NCI-H345 (cell line): ENCODE data around the gene SH3BGRL3.
"Not testable (repeated sequence)": the region's sequence is repeated elsewhere in the genome, so short reads cannot be mapped to it uniquely, and the experiment has no call there.

Source experiments
- DNase-seq: peaks from one replicate; lab custom pipeline; 2025; lab: John Stamatoyannopoulos, UW

SH3BGRL3 gene

DNA sequence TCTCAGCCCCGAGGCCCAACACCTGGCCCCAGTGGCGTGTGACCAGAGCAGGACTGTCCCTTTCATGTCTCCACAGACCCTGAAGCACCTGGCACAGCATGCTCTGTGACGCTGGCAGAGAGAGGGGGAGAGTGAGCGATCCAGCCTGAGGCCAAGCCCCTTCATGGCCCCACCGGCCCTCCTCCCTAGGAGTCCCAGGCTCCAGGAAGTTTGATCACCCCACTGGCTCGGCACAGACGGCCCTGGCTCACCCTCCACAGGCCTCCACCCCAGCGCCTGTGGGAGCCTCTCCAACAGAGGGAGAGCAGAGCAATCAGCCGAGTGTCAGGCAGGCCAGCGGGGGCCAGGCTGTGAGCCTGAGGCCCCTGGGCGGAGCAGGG lies 11.0 kb downstream of the SH3BGRL3 start:
- DNase-seq: no peak

DNA sequence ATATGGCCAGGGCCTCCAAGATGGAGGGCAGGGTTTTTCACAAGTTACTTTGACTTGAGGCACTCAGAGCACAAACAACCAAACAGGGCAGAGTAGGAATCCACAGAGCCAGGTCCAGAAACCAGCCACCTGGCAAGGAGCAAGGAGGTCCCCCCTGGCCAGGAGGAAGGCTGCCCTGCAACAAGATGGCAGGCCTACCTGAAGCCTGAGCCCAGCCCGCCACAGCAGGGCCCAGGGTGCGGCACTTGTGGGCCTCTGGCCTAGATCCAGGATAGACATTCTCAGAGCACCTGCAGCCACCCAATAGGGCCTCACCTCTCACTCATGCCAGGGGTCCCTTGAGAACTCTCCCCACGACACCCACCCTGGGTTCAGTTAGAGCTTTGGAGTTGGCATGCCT lies 11.5 kb downstream of the SH3BGRL3 start:
- DNase-seq: no peak

DNA sequence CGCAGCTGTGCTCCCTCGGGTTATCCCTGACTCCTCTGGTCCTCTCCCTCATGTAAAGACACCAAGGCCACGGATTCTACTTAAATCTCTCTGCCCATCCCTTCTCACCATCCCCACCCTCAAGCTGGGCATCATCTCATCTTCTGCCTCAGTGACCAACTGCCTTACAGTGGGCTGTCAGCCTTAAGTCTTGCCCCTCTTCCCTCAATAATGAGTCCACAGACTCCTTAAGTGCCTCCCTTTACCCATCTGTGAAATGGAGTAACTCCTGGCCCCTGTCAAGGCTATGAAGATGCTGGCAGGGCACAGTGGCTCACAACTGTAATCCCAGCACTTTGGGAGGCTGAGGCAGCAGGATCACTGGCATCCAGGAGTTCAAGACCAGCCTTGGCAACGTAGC lies 12.1 kb downstream of the SH3BGRL3 start:
- DNase-seq: no peak

DNA sequence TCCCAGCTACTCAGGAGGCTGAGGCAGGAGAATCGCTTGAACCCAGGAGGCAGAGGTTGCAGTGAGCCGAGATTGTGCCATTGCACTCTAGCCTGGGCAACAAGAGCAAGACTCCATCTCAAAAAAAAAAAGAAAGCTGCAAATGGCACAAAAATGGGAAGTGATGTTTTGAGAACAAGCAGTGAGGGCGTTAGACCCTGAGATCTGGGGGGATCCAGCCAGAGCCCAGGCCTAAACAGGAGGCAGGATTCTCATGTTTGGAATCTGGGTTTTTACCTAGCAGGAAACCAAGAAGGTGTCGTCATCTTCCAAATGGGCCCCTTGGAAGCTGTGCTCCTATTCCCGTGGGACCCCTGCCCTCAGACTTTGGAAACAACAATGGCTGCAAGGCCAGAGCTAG lies 12.8 kb downstream of the SH3BGRL3 start:
- DNase-seq: not testable (repeated sequence)

DNA sequence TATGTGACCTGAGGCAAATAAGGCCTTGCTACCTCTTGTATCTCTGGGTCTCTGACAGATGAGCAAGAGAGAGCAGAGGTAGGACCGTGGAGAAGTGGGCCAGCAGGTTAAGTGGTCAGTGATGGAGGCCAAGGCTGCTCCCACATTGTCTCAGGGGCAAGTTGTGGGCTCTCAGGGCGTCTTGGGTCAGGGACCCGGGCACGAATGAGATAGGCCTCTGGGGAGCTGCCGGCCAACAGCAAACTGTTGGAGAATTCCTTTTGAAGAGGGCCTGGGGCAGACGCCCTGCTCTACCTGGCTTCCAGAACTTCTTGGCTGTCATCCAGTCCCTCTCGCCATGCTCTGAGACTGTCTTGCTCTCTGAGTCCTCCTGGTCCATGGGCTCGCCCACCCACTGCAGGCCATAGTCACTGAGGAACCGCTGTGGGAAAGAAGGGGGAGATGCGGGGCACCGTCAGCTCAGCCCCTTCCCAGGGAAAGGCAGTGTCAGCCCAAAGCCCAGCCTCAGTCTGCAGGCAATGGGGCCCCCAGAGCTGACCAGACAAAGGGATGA lies 14.1 kb downstream of the SH3BGRL3 start:
- no peak for DNase-seq

DNA sequence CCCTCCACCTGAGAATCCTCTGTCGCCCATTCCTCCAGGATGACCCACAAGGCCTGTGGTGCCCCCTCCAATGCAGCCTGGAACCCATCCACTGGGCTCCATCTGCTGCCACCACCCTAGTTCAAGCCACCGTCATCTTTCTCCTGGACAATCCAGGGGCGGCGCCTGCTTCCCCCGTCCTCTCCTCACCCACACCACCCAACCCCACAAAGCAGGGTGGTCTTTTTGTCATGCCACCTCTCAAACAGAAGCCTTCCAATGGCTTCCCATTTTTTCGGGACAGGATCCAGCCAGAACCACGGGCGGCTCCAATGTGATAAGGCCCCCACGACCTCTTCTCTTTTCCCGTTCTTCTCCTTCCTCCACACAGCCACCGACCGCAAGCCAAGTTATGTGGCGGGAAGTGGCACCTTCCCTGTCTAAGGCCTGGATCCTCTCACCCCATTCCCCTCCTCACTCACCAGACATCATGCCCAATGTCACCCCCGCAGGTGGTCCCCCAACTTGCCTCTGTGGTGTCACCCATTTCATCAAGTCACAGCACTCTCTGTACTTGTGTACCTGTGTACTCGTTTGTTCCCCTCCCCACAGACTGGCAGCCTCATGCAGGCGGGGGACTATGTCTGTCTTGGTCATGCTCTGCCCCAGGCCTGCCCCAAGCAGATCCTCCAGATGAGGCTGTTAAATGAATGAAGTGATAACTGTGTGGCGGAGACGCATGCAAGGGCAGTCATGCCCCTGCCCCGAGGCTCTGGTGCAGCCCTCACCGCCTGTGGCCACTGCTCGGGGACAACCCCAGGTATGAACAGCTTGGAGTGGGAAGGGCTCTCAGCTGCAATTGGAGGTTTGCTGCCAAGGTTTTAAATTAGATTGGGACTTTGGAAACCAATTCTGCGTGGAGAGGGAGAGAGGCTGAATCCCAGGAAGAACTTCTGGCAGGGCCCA lies 15.6 kb downstream of the SH3BGRL3 start:
- DNase-seq: no peak

DNA sequence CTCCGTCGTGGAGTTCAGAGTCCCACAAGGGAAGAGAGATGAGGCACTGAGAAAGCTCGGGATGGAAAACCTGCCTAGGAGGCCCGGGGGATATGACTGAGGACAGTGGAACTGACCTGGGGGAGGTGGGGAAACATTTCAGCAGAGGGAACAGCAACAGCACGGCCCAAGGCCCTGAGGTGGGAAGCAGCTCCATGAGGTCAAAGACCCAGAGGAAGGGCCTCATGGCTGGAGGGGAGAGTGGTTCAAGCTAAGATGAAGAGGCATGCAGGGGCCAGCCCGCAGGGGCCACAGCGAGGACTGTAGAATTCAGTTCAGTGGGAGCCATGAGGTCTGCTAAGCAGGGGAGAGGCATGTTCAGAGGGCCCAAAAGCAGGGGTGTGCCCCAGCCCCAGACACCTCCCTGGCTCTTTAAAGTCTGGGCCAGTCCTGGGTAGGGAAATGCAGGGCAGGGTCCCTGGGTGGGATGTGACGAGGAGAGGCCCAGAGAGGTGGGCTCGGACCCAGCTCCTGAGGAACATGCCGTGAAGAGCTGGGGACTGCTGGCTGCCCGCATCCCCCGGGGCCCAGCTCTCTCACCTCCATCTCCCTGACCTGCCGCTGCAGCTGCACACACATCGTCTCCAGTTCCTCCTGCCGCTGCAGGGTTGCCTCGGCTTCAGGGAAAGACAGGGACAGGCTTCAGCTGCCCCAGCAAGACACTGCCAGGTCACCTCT lies 16.6 kb downstream of the SH3BGRL3 start:
- DNase-seq: no peak

DNA sequence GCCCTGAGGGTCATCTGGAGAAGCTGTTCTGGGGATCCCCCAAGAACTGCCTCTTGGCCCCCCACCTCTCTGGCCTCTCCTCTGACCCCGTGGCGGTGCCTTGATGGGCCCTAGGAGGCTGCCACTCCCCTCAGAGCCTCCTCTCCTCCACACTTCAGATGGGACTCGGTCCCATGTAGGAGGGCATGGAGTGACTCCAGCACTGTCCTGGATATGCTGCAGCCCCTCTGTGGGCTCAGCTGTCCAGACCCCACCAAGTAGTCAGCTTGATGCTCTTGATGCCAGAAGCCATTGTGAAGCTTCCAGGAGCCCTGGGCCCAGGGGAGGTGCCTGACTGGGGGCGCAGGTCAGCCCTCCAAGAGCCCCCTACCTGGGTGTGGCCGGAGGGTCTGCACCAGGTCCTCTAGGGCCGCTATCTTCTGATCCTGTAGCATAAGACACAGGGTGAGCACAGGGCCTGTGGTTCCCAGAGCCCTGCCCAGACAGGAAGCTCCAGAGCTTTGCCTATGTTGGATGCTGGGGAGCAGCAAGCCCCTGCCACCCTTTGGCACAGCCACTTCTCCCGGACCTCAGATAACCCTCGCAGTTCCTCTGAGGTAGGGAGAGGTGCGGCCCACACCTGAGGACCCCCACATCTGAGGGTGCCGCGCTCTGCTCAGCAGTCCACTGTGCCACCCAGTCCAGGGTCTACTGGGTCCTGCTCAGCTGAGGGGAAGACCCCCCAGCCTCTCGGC lies 17.3 kb downstream of the SH3BGRL3 start:
- DNase-seq: no peak

DNA sequence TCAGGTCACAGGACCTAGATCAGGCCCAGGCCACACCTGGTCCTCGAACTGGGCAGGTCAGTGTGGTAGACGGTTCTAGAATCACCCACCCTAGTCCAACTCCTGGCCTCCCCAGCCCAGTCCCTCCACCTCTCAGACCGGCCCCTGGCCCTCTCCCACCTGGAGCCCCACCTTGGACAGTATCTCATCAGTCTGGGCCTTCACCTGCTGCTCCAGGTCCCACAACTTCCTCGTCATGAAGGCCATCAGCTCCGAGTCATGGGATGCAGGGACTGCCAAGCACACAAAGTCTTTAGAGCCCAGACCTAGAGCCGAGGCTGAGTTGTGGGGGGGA lies 17.9 kb downstream of the SH3BGRL3 start:
- DNase-seq: no peak

DNA sequence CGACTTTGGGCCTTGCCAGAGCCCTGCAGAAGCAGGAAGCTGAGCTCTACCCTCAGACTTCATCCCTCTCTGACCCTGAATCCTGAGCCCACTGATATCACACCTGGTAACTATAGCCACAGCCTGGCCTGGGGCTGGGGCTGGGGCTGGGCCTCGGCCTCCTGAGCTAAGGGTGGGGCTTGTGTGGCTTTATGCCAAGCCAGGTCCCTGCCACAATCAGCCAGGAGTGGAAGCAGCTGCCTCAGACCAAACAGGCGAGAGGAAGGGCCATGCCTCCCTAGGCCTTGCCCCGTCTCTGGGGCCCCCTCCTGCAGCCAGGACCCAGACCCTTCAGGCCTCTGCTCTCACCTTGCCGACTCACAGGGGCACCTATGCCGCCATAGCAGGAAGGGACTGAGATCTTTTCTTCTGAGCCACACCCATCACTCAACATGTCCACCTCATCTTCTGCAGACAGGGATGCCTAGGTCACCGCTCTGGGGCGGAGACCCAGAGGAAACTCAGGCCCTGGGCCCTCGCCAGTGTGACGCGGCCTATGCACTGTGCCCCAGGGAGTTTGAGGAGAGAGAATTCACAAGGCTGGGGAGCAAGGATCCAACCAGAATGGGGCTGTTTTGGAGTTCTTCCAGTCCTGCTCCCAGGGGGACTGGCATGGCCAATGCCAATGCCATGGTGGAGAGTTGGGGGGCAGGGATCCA lies 20.8 kb downstream of the SH3BGRL3 start:
- no peak for DNase-seq

DNA sequence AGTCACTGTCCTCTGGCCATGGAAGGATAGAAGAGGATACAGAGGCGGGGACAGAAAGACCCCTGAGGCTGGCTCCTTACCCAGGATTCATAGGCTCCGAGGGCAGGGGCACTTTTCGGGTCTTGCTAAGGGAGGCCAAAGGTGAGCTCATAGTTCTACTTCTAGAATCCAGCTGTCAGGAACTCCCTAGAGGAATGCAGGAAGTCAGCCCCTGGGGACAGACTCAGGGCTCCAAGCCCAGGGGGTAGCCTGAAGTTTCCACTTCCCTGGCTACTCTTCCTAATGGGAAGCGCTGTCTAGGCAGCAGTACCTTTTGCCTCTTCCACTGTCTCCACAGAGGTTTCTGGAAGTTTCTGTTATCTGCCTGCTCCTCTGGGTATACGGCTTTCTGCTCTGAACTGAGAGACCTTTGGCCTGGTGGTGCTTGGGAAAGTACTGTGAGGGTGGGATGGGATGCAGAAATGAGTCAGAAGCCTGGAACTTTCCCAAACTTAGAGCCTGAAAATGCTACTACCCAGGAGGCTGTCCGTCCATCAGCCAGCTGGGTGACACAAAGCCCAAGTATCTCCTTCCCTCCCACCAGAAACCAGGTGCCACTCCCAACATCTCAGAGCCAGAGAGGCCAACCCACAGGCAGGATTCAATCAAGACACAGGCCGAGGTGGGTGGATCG lies 23.0 kb downstream of the SH3BGRL3 start:
- no peak for DNase-seq

DNA sequence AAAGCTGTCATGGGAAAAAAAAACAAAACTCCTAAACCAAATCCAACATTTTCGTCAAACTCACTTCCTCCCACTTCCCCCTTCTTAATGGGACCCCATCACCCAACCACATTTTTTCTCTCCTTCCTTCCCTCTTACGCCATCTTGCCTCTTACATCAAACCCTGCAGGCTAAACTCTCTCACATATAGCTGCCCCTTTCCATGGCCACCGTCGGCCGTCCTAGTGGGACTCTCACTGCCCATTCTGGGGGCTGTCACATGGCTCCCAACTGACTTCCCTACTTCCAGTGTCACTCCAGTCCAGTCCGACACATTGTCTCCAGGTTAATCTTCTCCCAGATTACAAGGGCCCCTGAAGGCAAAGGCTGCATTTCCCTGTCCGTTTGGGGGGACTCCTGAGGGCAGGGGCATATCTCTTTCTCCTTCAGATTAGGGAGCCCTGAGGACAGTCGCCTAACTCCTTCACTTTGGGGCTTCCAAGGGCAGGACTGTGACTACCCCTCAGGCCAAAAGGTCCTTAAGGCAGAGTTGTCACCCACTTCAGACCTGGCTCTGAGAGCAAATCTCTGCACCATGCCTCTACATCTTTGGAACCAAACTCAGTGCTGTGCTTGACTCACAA lies 25.9 kb downstream of the SH3BGRL3 start:
- DNase-seq: no peak

DNA sequence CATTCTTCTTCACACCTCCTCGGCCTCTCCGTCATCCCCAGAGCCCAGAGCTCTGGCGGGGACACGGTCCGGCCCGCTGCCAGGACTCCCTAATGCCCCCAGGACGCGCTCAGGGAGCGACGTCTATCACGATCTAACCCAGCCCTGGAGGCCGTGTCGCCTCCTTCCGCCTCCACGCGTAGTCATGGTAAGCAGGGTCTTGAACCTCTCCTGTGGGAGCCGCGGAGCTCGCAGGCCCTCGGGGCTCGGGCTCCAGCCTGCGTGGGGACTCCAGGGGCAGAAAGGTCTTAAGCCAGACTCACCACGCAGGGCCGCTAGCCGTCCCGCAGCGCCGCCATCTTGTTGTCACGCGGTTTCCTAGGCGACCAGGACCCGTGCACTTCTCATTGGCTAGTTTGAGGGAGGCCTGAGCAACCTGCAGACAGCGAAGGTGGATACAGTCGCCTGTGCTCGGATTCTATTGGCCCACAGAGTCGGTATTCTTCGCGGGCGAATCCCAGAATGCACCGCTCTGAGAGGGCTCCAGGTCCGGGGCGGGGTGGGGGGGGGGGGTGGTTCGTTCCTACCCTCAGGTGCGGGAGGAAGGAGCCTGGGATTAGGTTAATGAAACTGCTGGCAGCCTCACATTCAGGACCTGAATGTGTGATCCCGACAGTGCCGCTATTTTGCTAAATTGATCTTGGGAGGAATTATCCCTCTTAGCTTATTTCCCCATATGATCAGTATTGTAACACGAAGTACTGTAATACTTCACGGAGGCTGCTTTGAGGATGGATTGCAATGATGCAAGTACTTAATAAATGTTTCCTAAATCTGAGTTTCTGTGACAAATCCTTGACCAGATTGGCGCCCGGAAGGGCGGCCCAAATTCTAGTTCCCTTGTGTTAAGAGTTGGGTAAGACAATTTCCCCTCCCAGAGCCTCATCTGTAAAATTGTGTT lies 26.7 kb downstream of the SH3BGRL3 start, which contains the start of gene UBXN11:
UBXN11 (minus strand) TSS at position 347 of the 940 bp plus-strand sequence. CDS start 3,753 bp downstream, outside the sequence.
- peak; percentile 98 for DNase-seq

DNA sequence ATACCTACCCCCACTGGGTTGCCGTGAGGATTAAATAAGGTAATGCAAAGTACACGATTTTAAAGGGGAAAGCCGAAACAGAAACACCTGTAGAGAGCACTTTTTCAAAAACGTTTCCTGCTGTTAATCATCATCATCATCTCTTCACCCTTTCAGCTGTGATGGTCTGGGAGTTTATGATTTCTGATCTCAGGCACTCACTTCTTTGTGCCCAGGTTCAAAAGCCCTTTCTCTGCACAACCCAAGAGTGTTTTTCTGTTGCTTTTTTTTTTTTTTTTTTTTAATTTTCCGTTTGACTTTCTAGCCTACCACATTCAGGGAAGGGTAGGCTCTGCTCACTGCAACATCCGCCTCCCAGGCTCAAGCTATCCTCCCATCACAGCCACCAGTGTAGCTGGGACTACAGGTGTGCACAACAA lies 27.5 kb downstream of the SH3BGRL3 start:
- no peak for DNase-seq

DNA sequence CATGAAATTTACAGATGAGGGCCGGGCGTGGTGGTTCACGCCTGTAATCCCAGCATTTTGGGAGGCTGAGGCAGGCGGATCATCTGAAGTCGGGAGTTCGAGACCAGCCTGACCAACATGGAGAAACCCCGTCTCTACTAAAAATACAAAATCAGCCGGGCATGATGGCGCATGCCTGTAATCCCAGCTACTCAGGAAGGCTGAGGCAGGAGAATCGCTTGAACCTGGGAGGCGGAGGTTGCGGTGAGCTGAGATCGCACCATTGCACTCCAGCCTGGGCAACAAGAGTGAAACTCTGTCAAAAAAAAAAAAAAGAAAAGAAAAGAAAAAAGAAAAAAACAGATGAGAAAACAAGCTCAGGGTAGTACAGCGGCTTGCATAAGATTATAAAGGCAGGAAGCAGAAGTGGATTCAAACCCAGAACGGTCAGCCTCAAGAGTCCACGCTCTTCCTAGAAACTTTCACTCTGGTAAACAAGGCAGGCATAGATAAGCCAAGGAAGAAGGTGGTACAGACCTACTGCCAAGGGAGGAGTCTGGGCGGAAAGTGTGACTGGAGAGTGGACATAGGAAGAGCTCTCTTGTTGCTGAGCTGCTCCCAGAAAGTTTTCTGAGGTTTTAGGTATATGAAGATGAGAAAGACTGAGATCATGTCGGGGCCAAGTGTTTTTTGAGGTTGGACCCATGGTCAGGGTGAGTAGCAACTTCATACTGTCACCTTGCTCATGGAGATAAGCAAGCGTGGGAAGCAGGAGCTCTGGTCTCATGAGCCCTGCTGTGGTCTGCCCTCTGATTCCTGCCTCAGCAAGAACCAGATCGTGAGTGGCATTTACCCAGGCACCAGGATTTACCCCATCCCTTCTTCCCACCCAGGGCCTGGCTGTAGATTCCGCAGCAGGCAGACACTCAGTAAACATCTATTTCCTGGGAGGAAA lies 28.3 kb downstream of the SH3BGRL3 start:
- DNase-seq: not testable (repeated sequence)

DNA sequence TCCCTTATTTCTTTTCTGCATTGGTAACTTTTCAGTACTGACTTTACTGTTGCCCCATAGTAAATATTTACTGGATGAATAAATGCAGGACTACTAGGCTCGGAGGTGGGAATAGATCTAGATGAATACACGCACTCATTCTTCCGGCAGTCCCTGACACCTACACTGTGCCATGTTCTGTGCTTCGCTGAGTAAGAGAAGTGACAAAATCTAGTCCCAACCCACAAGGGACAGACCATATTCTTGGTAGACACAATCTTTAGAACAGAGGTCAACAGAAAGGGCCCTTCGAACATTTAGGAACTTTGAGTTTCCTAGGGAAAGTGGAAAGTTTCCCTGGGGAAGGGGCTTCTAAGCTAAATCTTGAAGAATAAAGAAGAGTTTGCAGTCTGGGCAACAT lies 34.6 kb downstream of the SH3BGRL3 start:
- DNase-seq: no peak

DNA sequence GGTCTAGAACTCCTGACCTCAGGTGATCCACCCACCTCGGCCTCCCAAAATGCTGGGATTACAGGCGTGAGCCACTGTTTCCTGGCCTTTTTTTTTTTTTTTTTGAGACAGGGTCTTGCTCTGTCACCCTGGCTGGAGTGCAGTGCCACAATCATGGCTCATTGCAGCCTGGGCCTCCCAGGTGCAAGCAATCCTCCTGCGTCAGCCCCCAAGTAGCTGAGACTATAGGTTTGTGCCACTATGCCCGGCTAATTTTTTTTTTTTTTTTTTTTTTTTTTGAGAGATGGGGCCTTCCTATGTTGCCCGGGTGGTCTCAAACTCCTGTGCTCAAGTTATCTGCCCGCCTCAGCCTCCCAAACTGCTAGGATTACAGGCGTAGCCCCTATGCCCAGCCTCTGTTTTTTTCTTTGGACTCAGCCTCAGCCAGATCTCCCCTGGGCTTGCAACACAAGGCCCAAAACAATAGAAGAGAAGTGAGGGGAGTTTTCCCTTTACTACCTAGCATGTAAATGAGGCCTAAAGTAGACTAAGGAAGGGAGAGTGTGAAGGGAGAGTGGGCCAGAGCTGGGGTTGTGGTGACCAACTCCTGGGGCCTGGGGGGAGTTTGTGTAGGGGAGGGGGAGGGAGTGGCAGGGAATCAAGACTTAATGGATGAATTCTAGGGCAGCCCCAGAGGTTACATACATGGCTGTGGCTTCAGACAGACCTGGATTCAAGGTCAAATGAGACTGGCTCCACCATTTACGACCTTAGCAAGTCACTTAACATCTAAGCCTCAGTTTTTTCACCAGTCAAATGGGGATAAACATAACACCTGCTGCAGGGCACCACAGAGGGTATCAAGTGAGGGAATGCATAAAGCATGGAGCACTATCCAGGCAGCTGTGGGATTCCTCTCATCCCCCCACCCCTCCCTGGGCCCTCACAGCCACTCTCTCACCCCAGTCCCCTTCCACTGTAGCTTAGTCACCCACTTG lies 36.3 kb downstream of the SH3BGRL3 start:
- DNase-seq: no peak
